Endothelial cell of umbilical vein (primary cell): ENCODE data around the gene TM9SF3. TPM values are rescaled to one million over a fixed set of nuclear protein-coding genes. Genes with fewer than 3 reads are reported as not detected.

ENCODE experiments used
- BruUV-seq: library from RNA; stranded (reverse); fragments of 400-500 nt; replicated peaks from 2 replicates; lab custom pipeline; 2021; lab: Mats Ljungman, UMichigan
- CTCF ChIA-PET: fragments of 300-600, 350-600 bp; sonication (Branson Sonifier 250); formaldehyde crosslinking; loops from one replicate; lab custom pipeline; 2021; ENCODE audit warnings: antibody characterized with exemption, inconsistent platforms; lab: Charles Lee
- POLR2A ChIA-PET: fragments of 300-600, 350-600 bp; sonication (Branson Sonifier 250); formaldehyde crosslinking; loops from one replicate; lab custom pipeline; 2021; ENCODE audit warnings: antibody characterized with exemption, inconsistent platforms; lab: Charles Lee
- DNase-seq: peaks from one replicate; pipeline ENCODE4 v3.0.0-alpha.2; 2011; ENCODE audit warnings: low read depth, low spot score
- FAIRE-seq: peaks from 2 replicates; lab custom pipeline; 2011; peaks lifted over from hg19 to GRCh38; lab: Jason Lieb, UNC
- H2AFZ ChIP-seq: 2 replicates; pipeline ENCODE4 v1.6.0; 2012; ENCODE audit warnings: low read depth, low read length, control low read depth, inconsistent platforms
- H3K27ac ChIP-seq: 2 replicates; pipeline ENCODE4 v1.5.1; 2011; ENCODE audit warnings: low read depth, mild to moderate bottlenecking, control low read depth, low read length, moderate library complexity; ENCODE audit not compliant: insufficient read depth
- H3K27me3 ChIP-seq, 2 experiments: 2 replicates each; pipeline versions ENCODE4 v1.6.0 to v1.6.1; 2011; ENCODE audit warnings: low read length in 2 of 2, mixed read lengths in 1 of 2; ENCODE audit not compliant: control insufficient read depth in 2 of 2, insufficient read depth in 2 of 2
- H3K36me3 ChIP-seq, 2 experiments: 2 replicates in 1 of 2; 3 replicates in 1 of 2; pipeline ENCODE4 v1.5.1; 2011; ENCODE audit warnings: low read length in 2 of 2, mild to moderate bottlenecking in 1 of 2, moderate library complexity in 1 of 2; ENCODE audit not compliant: control insufficient read depth in 2 of 2, insufficient read depth in 2 of 2; ENCODE audit errors: extremely low read depth in 1 of 2
- H3K4me1 ChIP-seq: 3 replicates; pipeline ENCODE4 v1.5.1; 2011; ENCODE audit warnings: mild to moderate bottlenecking, low read length; ENCODE audit not compliant: control insufficient read depth, insufficient read depth; ENCODE audit errors: extremely low read depth
- H3K4me2 ChIP-seq: 2 replicates; pipeline ENCODE4 v1.6.1; 2011; ENCODE audit warnings: low read length, control low read depth, mixed read lengths; ENCODE audit not compliant: insufficient read depth
- H3K4me3 ChIP-seq, 3 experiments: fragments of 200-600 bp in 1 of 3; sonication (generic), shearing (Covaris generic) in 1 of 3; replicated peaks in 1 of 3; 2 replicates each; pipeline ENCODE4 v1.5.1; 2011 to 2016; ENCODE audit warnings: control low read depth in 3 of 3, low read length in 3 of 3, mild to moderate bottlenecking in 2 of 3, inconsistent platforms in 1 of 3, low read depth in 1 of 3, moderate library complexity in 1 of 3; ENCODE audit not compliant: insufficient read depth in 1 of 3
- H3K79me2 ChIP-seq: 2 replicates; pipeline ENCODE4 v1.6.0; 2012; ENCODE audit warnings: low read length, inconsistent platforms; ENCODE audit not compliant: control insufficient read depth, insufficient read depth
- H3K9ac ChIP-seq: replicated peaks from 2 replicates; pipeline ENCODE3; 2011; ENCODE audit warnings: low read length, control low read depth; ENCODE audit not compliant: insufficient read depth; ENCODE audit errors: extremely low read depth
- H3K9me1 ChIP-seq: replicated peaks from 3 replicates; pipeline ENCODE4 v1.6.0; 2011; ENCODE audit warnings: mild to moderate bottlenecking, low read length; ENCODE audit not compliant: control insufficient read depth, insufficient read depth; ENCODE audit errors: extremely low read depth
- H3K9me3 ChIP-seq: replicated peaks from 2 replicates; pipeline ENCODE4 v1.5.1; 2012; ENCODE audit warnings: low read length, inconsistent platforms; ENCODE audit not compliant: control insufficient read depth, insufficient read depth
- H4K20me1 ChIP-seq: replicated peaks from 2 replicates; pipeline ENCODE3; 2011; ENCODE audit warnings: mild to moderate bottlenecking, low read length; ENCODE audit not compliant: control insufficient read depth, insufficient read depth; ENCODE audit errors: extremely low read depth
- CTCF ChIP-seq, 2 donors: IDR thresholded peaks; 1 replicate in 1 of 2; 2 replicates in 1 of 2; pipeline ENCODE4 v1.5.1; 2011; ENCODE audit warnings: low read length in 2 of 2, mild to moderate bottlenecking in 2 of 2, moderate library complexity in 2 of 2, control low read depth in 1 of 2, inconsistent platforms in 1 of 2, low read depth in 1 of 2; ENCODE audit not compliant: insufficient read depth in 1 of 2; ENCODE audit errors: extremely low read depth in 1 of 2
- EZH2 ChIP-seq: IDR thresholded peaks from 2 replicates; pipeline ENCODE4 v1.6.1; 2012; ENCODE audit warnings: borderline replicate concordance, low read depth, mild to moderate bottlenecking, moderate library complexity, low read length, inconsistent platforms; ENCODE audit not compliant: severe bottlenecking
- FOS ChIP-seq: IDR thresholded peaks from 2 replicates; pipeline ENCODE4 v1.6.1; 2011; ENCODE audit warnings: mild to moderate bottlenecking, low read length, moderate library complexity, borderline replicate concordance; ENCODE audit not compliant: insufficient read depth
- GATA2 ChIP-seq: IDR thresholded peaks from 2 replicates; pipeline ENCODE4 v1.7.0; 2011; ENCODE audit warnings: low read depth, mild to moderate bottlenecking, moderate library complexity, mixed read lengths, low read length; ENCODE audit not compliant: insufficient read length, insufficient read depth
- MAX ChIP-seq: IDR thresholded peaks from 2 replicates; pipeline ENCODE4 v1.6.1; 2011; ENCODE audit not compliant: insufficient read depth, insufficient read length
- MYC ChIP-seq: IDR thresholded peaks from one replicate; pipeline ENCODE4 v1.6.1; 2011; ENCODE audit warnings: mild to moderate bottlenecking, low read depth, low read length
- POLR2A ChIP-seq: IDR thresholded peaks from 2 replicates; pipeline ENCODE4 v1.6.1; 2012; ENCODE audit warnings: low read depth, mild to moderate bottlenecking, control low read depth, low read length
- dilution Hi-C: fragments of 300-500 bp; cut with MboI; formaldehyde crosslinking; loops from one replicate; pipeline ENCODE4 v1.15.0; 2019; ENCODE audit warnings: low sequenced_read_pairs; ENCODE audit not compliant: extremely low pct_ligation_motif_present
- intact Hi-C: fragments of 100-400 bp; cut with micrococcal nuclease; formaldehyde crosslinking; loops from one replicate; pipeline ENCODE4 v1.10.0; 2022
- polyA plus RNA-seq, 4 experiments: library from polyadenylated mRNA; depleted of rRNA in 3 of 4; stranded (reverse) in 3 of 4; unstranded in 1 of 4; fragments of >200 nt; gene quantifications; 2 replicates each; pipeline versions ENCODE4 v1.2.1 to v1.2.3, GENCODE V29; 2011 to 2012; ENCODE audit warnings: missing spikeins in 1 of 4
- total RNA-seq: library from RNA; stranded (reverse); gene quantifications from 2 replicates; pipeline ENCODE4 v1.2.3, GENCODE V29; 2021

The TM9SF3 gene
- total and polyA plus RNA-seq, 2 donors (not counting 3 experiments of a cell fraction or from before 2014, with no cell fraction given), result 133 to 144 TPM

- Histone ChIP-seq H3K9ac (no peak overlapping the region), H3K9me3 (no peaks in the 10 kb centered on the region), H3K4me2 (no peak overlapping the region), H3K79me2 (peaks cover 99% of the 10 kb centered on the region), H3K27me3 (no peaks in the 10 kb centered on the region), H3K4me3 (no peak overlapping the region), H3K36me3 (peaks cover 0 to 5% of the 10 kb centered on the region in 2 experiments), H3K9me1 (peaks cover 4% of the 10 kb centered on the region), H3K27ac (no peak overlapping the region), H3K4me1 (peaks cover 17% of the 10 kb centered on the region), H4K20me1 (peaks cover 36% of the 10 kb centered on the region), H2AFZ (no peak overlapping the region)
- FAIRE-seq (no peak), DNase-seq (no peak)
- intact Hi-C loops, result no loop called here
- ChIA-PET POLR2A (no interaction called here), CTCF (no interaction called here)
- BruUV-seq, result no TSS peak
- dilution Hi-C loops, result no loop called here
- TF ChIP-seq EZH2 (no peak), MYC (no peak), GATA2 (no peak), FOS (no peak), POLR2A (no peak), MAX (no peak), CTCF (IDR thresholded peaks at IDR 0.05; ENCODE audit: extremely low read depth in 1 of 2, insufficient read depth in 1 of 2, low read depth in 1 of 2, low read length in 2 of 2) (no peak)
Measured at GRCh38 chr10:96578022-96578421, 8.8 kb downstream of the TM9SF3 start.
